Esophagus muscularis mucosa (tissue), 4 donors: ENCODE results near the gene EPC1.

Experiments
- EP300 ChIP-seq: sonication (generic); formaldehyde crosslinking; IDR thresholded peaks from one replicate; pipeline ENCODE4 v1.6.1; 2017; ENCODE audit warnings: antibody characterized with exemption
- POLR2A ChIP-seq: fragments of 450-650 bp; IDR thresholded peaks from one replicate; pipeline ENCODE4 v1.6.1; 2017; ENCODE audit warnings: antibody characterized with exemption, moderate library complexity, mild to moderate bottlenecking, low read depth
- POLR2AphosphoS5 ChIP-seq, 2 donors: sonication (generic); formaldehyde crosslinking; IDR thresholded peaks; one replicate each; pipeline ENCODE4 v1.6.1; 2017; ENCODE audit warnings: antibody characterized with exemption in 2 of 2
- TF ChIP-seq, protein P1 (sequence below), 3 experiments: fragments of 200-600 bp in 2 of 3; fragments of 450-650 bp in 1 of 3; sonication (generic) in 2 of 3; IDR thresholded peaks; one replicate each; pipeline ENCODE4 v1.5.1; 2017 to 2019; ENCODE audit warnings: antibody characterized with exemption in 3 of 3, mild to moderate bottlenecking in 2 of 3, moderate library complexity in 1 of 3

DNA sequence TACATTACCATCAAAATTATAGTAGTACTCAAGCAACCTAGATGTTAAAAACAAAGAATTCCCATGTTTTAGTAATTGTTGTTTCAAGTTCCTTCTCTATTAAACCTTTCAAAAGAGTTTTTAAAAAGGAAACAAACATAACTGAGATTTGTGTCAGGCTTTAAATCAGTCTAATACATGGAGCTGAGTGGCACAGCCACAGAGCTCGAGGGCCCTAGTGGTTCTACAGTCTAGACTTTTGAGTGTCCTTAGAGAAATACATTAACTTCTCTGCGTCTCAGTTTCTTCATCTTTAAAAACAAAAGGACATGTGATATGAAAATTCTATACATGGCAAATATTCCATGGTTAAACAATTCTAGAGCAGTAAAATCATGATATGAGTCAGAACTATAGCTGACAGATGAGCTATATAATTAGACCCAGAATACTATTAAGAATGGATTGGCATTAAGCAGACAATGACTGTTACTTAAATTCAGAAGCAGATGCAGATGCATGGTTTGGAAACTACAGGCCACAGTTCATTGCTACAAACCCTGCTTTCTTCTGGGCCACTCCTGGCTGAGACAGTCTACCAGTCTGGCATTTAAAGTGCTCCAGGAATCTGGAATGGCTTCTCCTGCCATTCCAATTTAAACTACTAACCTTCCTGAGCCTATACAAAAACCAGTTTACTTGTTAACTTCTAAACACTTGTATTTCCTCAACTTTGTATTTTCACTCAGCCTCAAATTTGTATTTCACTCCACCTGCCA is 77.4 kb downstream of the EPC1 start:
- TF ChIP-seq, protein P1, sequence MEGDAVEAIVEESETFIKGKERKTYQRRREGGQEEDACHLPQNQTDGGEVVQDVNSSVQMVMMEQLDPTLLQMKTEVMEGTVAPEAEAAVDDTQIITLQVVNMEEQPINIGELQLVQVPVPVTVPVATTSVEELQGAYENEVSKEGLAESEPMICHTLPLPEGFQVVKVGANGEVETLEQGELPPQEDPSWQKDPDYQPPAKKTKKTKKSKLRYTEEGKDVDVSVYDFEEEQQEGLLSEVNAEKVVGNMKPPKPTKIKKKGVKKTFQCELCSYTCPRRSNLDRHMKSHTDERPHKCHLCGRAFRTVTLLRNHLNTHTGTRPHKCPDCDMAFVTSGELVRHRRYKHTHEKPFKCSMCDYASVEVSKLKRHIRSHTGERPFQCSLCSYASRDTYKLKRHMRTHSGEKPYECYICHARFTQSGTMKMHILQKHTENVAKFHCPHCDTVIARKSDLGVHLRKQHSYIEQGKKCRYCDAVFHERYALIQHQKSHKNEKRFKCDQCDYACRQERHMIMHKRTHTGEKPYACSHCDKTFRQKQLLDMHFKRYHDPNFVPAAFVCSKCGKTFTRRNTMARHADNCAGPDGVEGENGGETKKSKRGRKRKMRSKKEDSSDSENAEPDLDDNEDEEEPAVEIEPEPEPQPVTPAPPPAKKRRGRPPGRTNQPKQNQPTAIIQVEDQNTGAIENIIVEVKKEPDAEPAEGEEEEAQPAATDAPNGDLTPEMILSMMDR (IDR thresholded peaks at IDR 0.05), result no peak
- TF ChIP-seq POLR2A (no peak), EP300 (no peak), POLR2AphosphoS5 (IDR thresholded peaks at IDR 0.05) (no peak)
